Stomach smooth muscle (tissue), 2 donors: ENCODE data around the gene ZNF777.

ENCODE experiments used
- H3K27ac ChIP-seq: one replicate; pipeline ENCODE4 v1.7.0; 2013; ENCODE audit warnings: mild to moderate bottlenecking, low read length, inconsistent platforms
- H3K27me3 ChIP-seq, 2 donors: one replicate each; pipeline ENCODE4 v1.7.0; 2013; ENCODE audit warnings: low read length in 2 of 2; ENCODE audit not compliant: insufficient read depth in 2 of 2, control insufficient read depth in 1 of 2
- H3K36me3 ChIP-seq, 2 donors: one replicate each; pipeline ENCODE4 v1.7.0; 2013; ENCODE audit warnings: low read length in 2 of 2; ENCODE audit not compliant: control insufficient read depth in 2 of 2, insufficient read depth in 2 of 2
- H3K4me1 ChIP-seq: one replicate; pipeline ENCODE4 v1.7.0; 2013; ENCODE audit warnings: low read length; ENCODE audit not compliant: control insufficient read depth, insufficient read depth
- H3K4me3 ChIP-seq, 2 donors: one replicate each; pipeline ENCODE4 v1.7.0; 2013; ENCODE audit warnings: low read length in 2 of 2
- H3K9ac ChIP-seq, 2 donors: one replicate each; pipeline ENCODE4 v1.7.0; 2013; ENCODE audit warnings: low read length in 2 of 2, mild to moderate bottlenecking in 1 of 2
- H3K9me3 ChIP-seq, 2 donors: one replicate each; pipeline ENCODE4 v1.7.0; 2013; ENCODE audit warnings: low read length in 2 of 2; ENCODE audit not compliant: control insufficient read depth in 2 of 2
- donor health status: healthy.
- donor health status: Pancreatic carcinoma.

The ZNF777 gene

GRCh38 chr7:149462101-149462520 is 1.2 kb upstream of the ZNF777 start:
- Histone ChIP-seq H3K27me3 (peaks cover 3% of the 10 kb centered on the region in 2 donors), H3K4me3 (no peak overlapping the region), H3K27ac (no peak overlapping the region), H3K9ac (no peak overlapping the region), H3K9me3 (no peaks in the 10 kb centered on the region), H3K4me1 (peaks cover 22% of the 10 kb centered on the region), H3K36me3 (no peaks in the 10 kb centered on the region)

- Histone ChIP-seq H3K27me3 (no peaks in the 10 kb centered on the region), H3K36me3 (peaks cover 6 to 12% of the 10 kb centered on the region in 2 donors), H3K9ac (peak overlapping the region; percentile 47 to 53), H3K4me1 (peaks cover 25% of the 10 kb centered on the region), H3K4me3 (peak overlapping the region; percentile 80 to 88), H3K27ac (no peak overlapping the region), H3K9me3 (no peaks in the 10 kb centered on the region)
Measured at GRCh38 chr7:149459540-149460452, 1.1 kb downstream of the ZNF777 start.

- H3K27ac ChIP-seq = no peak overlapping the region
- H3K36me3 ChIP-seq = peaks cover 12 to 19% of the 10 kb centered on the region in 2 donors
- H3K27me3 ChIP-seq = no peaks in the 10 kb centered on the region
- H3K4me1 ChIP-seq = peaks cover 25% of the 10 kb centered on the region
- H3K9me3 ChIP-seq = no peaks in the 10 kb centered on the region
- H3K4me3 ChIP-seq = peak overlapping the region; percentile 67 to 72
- peak overlapping the region; percentile 47 to 53 for H3K9ac ChIP-seq
Measured at GRCh38 chr7:149459201-149459539, 1.7 kb downstream of the ZNF777 start.

DNA sequence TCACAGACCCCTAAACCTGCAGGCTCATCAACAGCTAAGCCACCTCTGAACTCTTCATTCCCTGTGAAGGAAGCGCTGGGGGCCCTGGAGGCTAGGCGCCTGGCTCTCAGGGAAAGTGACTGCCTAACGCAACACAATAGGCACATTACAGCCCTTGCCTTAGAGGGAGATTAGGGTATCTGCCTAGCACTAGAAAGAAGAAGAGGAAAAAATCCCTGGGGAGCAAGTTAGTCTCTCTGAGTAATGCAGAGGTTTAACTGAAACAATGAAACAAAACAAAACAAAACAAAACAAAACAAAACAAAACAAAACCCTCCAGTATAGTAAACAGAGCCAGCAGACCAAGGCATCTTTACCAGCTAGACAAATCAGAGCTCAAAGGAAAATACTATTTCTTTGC is 2.6 kb downstream of the ZNF777 start:
- Histone ChIP-seq H3K4me3 (no peak overlapping the region), H3K9me3 (no peaks in the 10 kb centered on the region)

GRCh38 chr7:149457766-149458165 is 3.1 kb downstream of the ZNF777 start:
- Histone ChIP-seq H3K27me3 (no peaks in the 10 kb centered on the region), H3K9me3 (no peaks in the 10 kb centered on the region), H3K4me1 (peaks cover 25% of the 10 kb centered on the region), H3K36me3 (peaks cover 21 to 29% of the 10 kb centered on the region in 2 donors), H3K9ac (no peak overlapping the region), H3K4me3 (no peak overlapping the region), H3K27ac (no peak overlapping the region)

More for the DNA sequence above, 2.6 kb downstream of the ZNF777 start:
- peaks cover 21 to 27% of the 10 kb centered on the region in 2 donors for H3K36me3 ChIP-seq
- H3K27me3 ChIP-seq = no peaks in the 10 kb centered on the region
- no peak overlapping the region for H3K27ac ChIP-seq
- no peak overlapping the region for H3K9ac ChIP-seq
- H3K4me1 ChIP-seq = peaks cover 25% of the 10 kb centered on the region

GRCh38 chr7:149456506-149457421 is 4.1 kb downstream of the ZNF777 start:
- no peak overlapping the region for H3K4me3 ChIP-seq
- H3K4me1 ChIP-seq = peaks cover 25% of the 10 kb centered on the region
- no peak overlapping the region for H3K27ac ChIP-seq
- H3K27me3 ChIP-seq = no peaks in the 10 kb centered on the region
- H3K9me3 ChIP-seq = no peaks in the 10 kb centered on the region
- H3K36me3 ChIP-seq = peaks cover 21 to 31% of the 10 kb centered on the region in 2 donors
- no peak overlapping the region for H3K9ac ChIP-seq

DNA sequence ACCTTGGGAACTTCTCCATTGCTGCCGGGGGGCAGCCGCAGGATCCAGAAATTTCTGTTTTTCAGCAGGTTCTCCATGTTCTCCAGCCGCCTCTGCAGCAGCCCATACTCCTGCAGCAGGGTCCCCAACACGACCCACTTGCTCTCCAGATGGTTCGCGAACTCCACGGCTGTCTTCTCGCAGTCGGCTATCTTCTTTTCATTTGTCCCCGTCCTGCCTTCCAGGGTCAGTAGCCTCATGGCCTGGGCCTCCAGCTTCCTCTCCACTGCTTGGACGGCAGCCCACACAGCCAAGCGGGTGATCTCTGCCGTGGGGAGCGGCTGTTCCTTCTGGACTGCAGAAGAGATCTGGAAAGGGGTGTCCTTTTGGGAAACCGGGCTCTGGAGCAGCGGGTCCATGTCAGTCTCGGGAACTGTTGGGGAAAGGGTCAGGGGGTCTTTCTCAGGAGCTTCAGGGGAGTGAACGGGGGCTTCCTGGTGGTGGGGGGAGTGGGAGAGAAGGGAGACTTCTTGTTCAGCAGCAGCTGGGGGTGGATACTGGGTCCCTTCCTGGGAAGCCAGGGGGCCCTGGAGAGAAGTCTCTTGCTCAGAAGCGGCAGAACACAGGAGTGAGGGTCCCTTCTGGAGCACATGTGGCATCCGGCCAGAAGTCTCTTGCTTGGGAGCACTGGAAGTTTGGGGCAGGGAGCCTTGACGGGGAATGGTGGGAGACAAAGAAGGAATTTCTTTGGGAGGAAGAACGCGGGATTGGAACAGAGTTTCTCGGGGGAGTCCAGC is 5.5 kb downstream of the ZNF777 start:
- Histone ChIP-seq H3K9ac (no peak overlapping the region), H3K9me3 (no peaks in the 10 kb centered on the region), H3K36me3 (peaks cover 28 to 38% of the 10 kb centered on the region in 2 donors), H3K4me3 (no peak overlapping the region), H3K4me1 (peaks cover 19% of the 10 kb centered on the region), H3K27me3 (no peaks in the 10 kb centered on the region), H3K27ac (no peak overlapping the region)

DNA sequence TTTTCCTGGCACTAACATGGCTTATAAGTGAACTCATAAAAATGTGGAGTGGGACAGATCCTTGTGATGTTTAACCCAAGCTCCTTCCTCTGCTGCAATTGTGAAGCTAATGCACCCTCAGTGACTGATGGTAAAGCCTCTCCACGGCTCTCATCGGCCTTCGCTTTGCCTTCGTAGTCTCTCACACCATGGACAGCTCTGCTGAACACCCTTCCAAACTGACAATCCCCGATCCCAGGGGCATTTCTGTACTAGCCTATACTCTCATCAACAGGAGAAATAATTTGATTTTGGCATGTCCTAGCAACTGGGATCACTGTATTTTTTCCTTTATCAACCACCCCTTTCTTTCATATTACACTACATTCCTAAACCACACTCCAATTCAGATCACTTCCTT is 6.1 kb downstream of the ZNF777 start:
- Histone ChIP-seq H3K27me3 (no peaks in the 10 kb centered on the region), H3K36me3 (peaks cover 34 to 45% of the 10 kb centered on the region in 2 donors), H3K4me1 (peaks cover 19% of the 10 kb centered on the region), H3K27ac (no peak overlapping the region), H3K9ac (no peak overlapping the region), H3K4me3 (no peak overlapping the region), H3K9me3 (no peaks in the 10 kb centered on the region)

DNA sequence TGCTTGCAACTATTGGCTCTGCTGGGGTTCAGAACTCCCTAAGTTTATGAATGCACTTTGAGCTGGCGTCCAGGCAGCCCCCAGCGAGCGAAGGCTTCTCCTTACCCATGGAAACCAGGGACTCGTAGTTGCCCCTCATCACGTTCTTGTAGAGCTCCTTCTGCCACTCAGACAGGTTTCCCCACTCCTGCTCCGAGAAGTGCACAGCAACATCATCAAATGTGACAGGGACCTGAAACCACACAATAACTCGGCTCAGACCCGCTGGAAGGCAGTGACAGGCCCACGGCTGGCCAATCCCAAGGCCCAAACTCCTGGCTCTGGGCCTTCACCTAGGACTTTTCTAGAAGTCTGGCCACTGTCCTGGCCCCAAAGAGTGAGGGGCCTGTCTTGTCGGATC is 6.9 kb downstream of the ZNF777 start:
- peaks cover 42 to 50% of the 10 kb centered on the region in 2 donors for H3K36me3 ChIP-seq
- H3K9ac ChIP-seq = no peak overlapping the region

DNA sequence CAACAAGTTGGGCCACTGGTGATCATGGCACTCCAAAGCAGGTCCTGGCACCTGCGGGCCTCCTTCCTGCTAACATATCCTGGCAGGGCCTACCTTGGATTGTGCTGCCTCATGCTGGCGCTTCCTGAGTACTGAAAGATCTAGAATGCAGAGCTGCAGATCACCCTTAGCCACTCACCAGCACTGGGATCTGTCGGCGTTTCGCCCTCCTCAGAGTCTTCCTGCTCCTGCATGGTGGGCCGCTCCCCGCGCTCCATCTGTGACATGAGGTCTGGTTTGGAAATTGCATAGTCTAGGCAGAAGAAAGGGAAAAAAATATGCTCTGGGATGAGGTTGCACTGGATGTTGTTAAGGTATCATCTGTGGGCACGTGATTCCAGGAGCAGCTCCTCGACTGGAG is 10.0 kb downstream of the ZNF777 start:
- Histone ChIP-seq H3K27ac (no peak overlapping the region), H3K27me3 (no peaks in the 10 kb centered on the region), H3K4me1 (no peaks in the 10 kb centered on the region), H3K9me3 (no peaks in the 10 kb centered on the region), H3K4me3 (no peak overlapping the region), H3K36me3 (peaks cover 58 to 61% of the 10 kb centered on the region in 2 donors), H3K9ac (no peak overlapping the region)

More for the DNA sequence above, 6.9 kb downstream of the ZNF777 start:
- Histone ChIP-seq H3K27me3 (no peaks in the 10 kb centered on the region), H3K27ac (no peak overlapping the region), H3K4me3 (no peak overlapping the region), H3K4me1 (peaks cover 13% of the 10 kb centered on the region), H3K9me3 (no peaks in the 10 kb centered on the region)
